Measurements from ENCODE around the gene ADH1B. TPM values are rescaled to one million over a fixed set of nuclear protein-coding genes. Genes with fewer than 3 reads are reported as not detected.

ADH1B gene
- polyA plus RNA-seq, 3 donors = not detected

GRCh38 chr4:99359480-99360204 lies 38.4 kb upstream of the ADH1B start:
- Histone ChIP-seq H3K36me3 (replicated peaks in 1 of 2; ENCODE audit: control insufficient read depth in 1 of 2, insufficient read depth in 2 of 2, low read length in 2 of 2) (no peaks in the 10 kb centered on the region), H3K9me3 (replicated peaks in 1 of 2; ENCODE audit: control insufficient read depth in 1 of 2, insufficient read depth in 1 of 2, low read length in 2 of 2) (peaks cover 6 to 13% of the 10 kb centered on the region in 2 donors), H3K4me3 (replicated peaks in 1 of 3; ENCODE audit: low read depth in 2 of 3, low read length in 3 of 3) (no peak overlapping the region), H3K27ac (ENCODE audit: low read depth in 1 of 2, low read length in 2 of 2) (no peak overlapping the region), H3K27me3 (ENCODE audit: control insufficient read depth in 2 of 2, insufficient read depth in 2 of 2, low read length in 2 of 2) (no peaks in the 10 kb centered on the region), H3K9ac (ENCODE audit: insufficient read depth, low read length, poor library complexity, severe bottlenecking) (no peak overlapping the region), H3K79me2 (ENCODE audit: insufficient read depth, low read length) (no peaks in the 10 kb centered on the region), H3K4me1 (ENCODE audit: control insufficient read depth in 1 of 2, insufficient read depth in 2 of 2, low read length in 2 of 2) (no peaks in the 10 kb centered on the region), H3K4me2 (replicated peaks; ENCODE audit: extremely low read depth, low read length, poor library complexity, severe bottlenecking) (no peak overlapping the region), H4K20me1 (ENCODE audit: insufficient read depth, low read length) (no peaks in the 10 kb centered on the region), H2AFZ (ENCODE audit: insufficient read depth, low read depth, low read length, poor library complexity, severe bottlenecking) (no peak overlapping the region)
- peaks cover 10 to 20% (median 16%) of the 10 kb centered on the region in 7 donors for H3K9me3 Mint-ChIP-seq
- DNase-seq = no peak
- peaks cover 0 to 3% (median 0%) of the 10 kb centered on the region in 3 donors for H3K27me3 Mint-ChIP-seq (ENCODE audit: low read depth in 3 of 3)
- intact Hi-C loops (cut with micrococcal nuclease) = no loop called here
- H3K27ac Mint-ChIP-seq = no peak overlapping the region
- H3K4me1 Mint-ChIP-seq = no peaks in the 10 kb centered on the region
- H3K4me3 Mint-ChIP-seq = no peak overlapping the region
- H3K36me3 Mint-ChIP-seq = no peaks in the 10 kb centered on the region
- TF ChIP-seq CTCF (IDR thresholded peaks at IDR 0.05) = no peak
- whole genome bisulfite sequencing (ENCODE audit: insufficient coverage) = 85% methylated on average over 27 of the region's 27 CpGs

- H3K4me2 ChIP-seq (replicated peaks; ENCODE audit: extremely low read depth, low read length, poor library complexity, severe bottlenecking) = no peak overlapping the region
- intact Hi-C loops (cut with micrococcal nuclease) = no loop called here
- TF ChIP-seq CTCF (IDR thresholded peaks at IDR 0.05) = no peak
- H3K36me3 ChIP-seq (replicated peaks in 1 of 2; ENCODE audit: control insufficient read depth in 1 of 2, insufficient read depth in 2 of 2, low read length in 2 of 2) = no peaks in the 10 kb centered on the region
- H2AFZ ChIP-seq (ENCODE audit: insufficient read depth, low read depth, low read length, poor library complexity, severe bottlenecking) = no peak overlapping the region
- H3K27ac ChIP-seq (ENCODE audit: low read depth in 1 of 2, low read length in 2 of 2) = no peak overlapping the region
- H3K36me3 Mint-ChIP-seq = no peaks in the 10 kb centered on the region
- H4K20me1 ChIP-seq (ENCODE audit: insufficient read depth, low read length) = no peaks in the 10 kb centered on the region
- H3K4me3 ChIP-seq (replicated peaks in 1 of 3; ENCODE audit: low read depth in 2 of 3, low read length in 3 of 3) = no peak overlapping the region
- DNase-seq = no peak
- H3K9me3 Mint-ChIP-seq = peaks cover 13 to 29% (median 20%) of the 10 kb centered on the region in 7 donors
- H3K79me2 ChIP-seq (ENCODE audit: insufficient read depth, low read length) = no peaks in the 10 kb centered on the region
- no peaks in the 10 kb centered on the region for H3K4me1 Mint-ChIP-seq
- H3K27me3 ChIP-seq (ENCODE audit: control insufficient read depth in 2 of 2, insufficient read depth in 2 of 2, low read length in 2 of 2) = no peaks in the 10 kb centered on the region
- no peak overlapping the region for H3K4me3 Mint-ChIP-seq
- H3K9ac ChIP-seq (ENCODE audit: insufficient read depth, low read length, poor library complexity, severe bottlenecking) = no peak overlapping the region
- WGBS (ENCODE audit: insufficient coverage) = no CpG with 5 or more reads among the region's 2 CpGs
- H3K27me3 Mint-ChIP-seq (ENCODE audit: low read depth in 3 of 3) = peaks cover 0 to 3% (median 0%) of the 10 kb centered on the region in 3 donors
- H3K9me3 ChIP-seq (replicated peaks in 1 of 2; ENCODE audit: control insufficient read depth in 1 of 2, insufficient read depth in 1 of 2, low read length in 2 of 2) = peaks cover 6 to 17% of the 10 kb centered on the region in 2 donors
- H3K27ac Mint-ChIP-seq = no peak overlapping the region
- no peaks in the 10 kb centered on the region for H3K4me1 ChIP-seq (ENCODE audit: control insufficient read depth in 1 of 2, insufficient read depth in 2 of 2, low read length in 2 of 2)
Measured at GRCh38 chr4:99357948-99358347, 36.7 kb upstream of the ADH1B start.

Data from CD14-positive monocyte (primary cell).